ENCODE results near the gene PEX11A.

DNA sequence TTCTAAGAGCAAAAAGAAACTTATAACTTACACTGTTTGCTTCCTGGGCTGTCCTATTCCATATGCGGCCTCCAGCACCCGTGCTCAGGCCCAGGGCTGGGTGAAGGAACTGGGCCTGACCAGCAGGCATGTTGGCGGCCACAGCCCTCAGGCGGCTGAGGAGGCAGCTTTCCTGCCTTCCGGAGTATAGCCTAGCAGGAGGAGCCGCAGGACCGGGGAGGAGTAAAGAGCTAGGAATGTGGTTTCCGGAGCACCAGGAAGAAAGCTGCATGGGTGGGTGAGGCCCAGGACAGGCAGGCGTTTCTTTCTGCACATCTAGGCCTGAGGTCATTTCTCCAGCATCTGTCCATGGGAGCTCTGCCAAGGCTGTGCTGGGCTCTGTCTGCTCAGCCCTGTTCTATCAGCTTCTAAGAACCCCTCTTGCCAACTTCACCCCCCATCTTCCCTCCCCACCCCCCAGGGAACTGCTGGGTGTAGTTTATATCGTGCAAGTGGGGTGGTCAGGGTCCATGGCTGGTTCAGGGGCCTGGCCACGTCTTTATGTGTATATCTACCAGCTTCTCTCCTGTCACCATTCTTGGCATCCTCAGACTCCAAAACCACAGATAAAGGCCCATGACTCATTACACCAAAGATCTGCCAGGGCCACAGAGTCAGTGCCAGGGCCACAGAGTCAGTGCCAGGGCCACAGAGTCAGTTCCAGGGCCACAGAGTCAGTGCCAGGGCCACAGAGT is 27.5 kb downstream of the PEX11A start:
- TF ChIP-seq POLR2A (IDR thresholded peaks at IDR 0.05), result no peak
- TF ChIP-seq, protein P1, sequence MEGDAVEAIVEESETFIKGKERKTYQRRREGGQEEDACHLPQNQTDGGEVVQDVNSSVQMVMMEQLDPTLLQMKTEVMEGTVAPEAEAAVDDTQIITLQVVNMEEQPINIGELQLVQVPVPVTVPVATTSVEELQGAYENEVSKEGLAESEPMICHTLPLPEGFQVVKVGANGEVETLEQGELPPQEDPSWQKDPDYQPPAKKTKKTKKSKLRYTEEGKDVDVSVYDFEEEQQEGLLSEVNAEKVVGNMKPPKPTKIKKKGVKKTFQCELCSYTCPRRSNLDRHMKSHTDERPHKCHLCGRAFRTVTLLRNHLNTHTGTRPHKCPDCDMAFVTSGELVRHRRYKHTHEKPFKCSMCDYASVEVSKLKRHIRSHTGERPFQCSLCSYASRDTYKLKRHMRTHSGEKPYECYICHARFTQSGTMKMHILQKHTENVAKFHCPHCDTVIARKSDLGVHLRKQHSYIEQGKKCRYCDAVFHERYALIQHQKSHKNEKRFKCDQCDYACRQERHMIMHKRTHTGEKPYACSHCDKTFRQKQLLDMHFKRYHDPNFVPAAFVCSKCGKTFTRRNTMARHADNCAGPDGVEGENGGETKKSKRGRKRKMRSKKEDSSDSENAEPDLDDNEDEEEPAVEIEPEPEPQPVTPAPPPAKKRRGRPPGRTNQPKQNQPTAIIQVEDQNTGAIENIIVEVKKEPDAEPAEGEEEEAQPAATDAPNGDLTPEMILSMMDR (IDR thresholded peaks at IDR 0.05), result no peak

Measured in Peyer's patch (tissue), 4 donors.